BE2C (cell line): ENCODE data around the gene TCEA2.

Experiments
- DNase-seq: peaks from one replicate; pipeline ENCODE4 v3.0.0-alpha.2; 2020
- H3K27me3 ChIP-seq: fragments of 250-450 bp; sonication (Bioruptor Pico); 2 replicates; pipeline ENCODE4 v1.5.1; 2020; ENCODE audit warnings: mild to moderate bottlenecking
- H3K36me3 ChIP-seq: fragments of 250-450 bp; sonication (Bioruptor Pico); 2 replicates; pipeline ENCODE4 v1.5.1; 2020; ENCODE audit warnings: mild to moderate bottlenecking
- H3K4me1 ChIP-seq: fragments of 250-450 bp; sonication (Bioruptor Pico); 2 replicates; pipeline ENCODE4 v1.5.1; 2020
- H3K4me3 ChIP-seq: 2 replicates; pipeline ENCODE4 v1.5.1; 2011; ENCODE audit warnings: low read depth, low read length
- H3K9me3 ChIP-seq: fragments of 250-450 bp; sonication (Bioruptor Pico); 2 replicates; pipeline ENCODE4 v1.5.1; 2020
- CTCF ChIP-seq: IDR thresholded peaks from 2 replicates; pipeline ENCODE4 v1.5.1; 2012; ENCODE audit warnings: mild to moderate bottlenecking, low read depth, low read length

TCEA2 gene

GRCh38 chr20:64081624-64081964, 18.6 kb downstream of the TCEA2 start:
- DNase-seq, result no peak
- Histone ChIP-seq H3K4me1 (peaks cover 9% of the 10 kb centered on the region), H3K9me3 (no peaks in the 10 kb centered on the region), H3K36me3 (no peaks in the 10 kb centered on the region), H3K27me3 (no peaks in the 10 kb centered on the region), H3K4me3 (no peak overlapping the region)
- TF ChIP-seq CTCF, result no peak

DNA sequence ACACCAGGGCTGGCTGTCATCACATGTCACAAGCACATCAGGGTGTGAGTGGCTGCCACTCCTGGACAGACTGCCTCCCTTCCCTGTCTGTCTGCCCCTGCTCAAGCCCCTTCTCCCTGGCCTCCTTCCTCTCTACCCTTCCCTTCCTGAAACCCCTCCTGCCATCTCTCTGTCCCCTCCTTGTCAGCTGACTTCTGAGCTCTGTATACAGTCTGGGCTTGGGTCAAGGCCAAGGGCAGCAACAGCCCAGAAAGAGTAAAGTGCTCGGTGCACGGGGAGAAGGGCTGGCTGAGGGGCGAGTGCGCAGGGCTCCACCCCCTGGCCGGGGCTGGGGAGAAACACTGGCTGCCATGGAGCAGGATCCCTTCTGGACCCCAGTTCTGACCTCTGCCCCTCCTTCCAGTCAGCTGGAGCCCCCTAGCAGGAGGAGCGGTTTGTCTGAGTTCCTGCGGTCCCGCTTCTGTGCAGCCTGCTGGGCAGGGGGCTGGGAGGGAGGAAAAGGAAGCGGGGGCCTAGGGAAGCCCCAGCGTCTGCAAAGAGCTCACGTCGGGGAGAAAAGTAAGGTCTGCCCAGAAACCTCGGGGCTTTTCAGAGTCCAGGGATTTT, 19.2 kb downstream of the TCEA2 start:
- no peak for DNase-seq
- H3K9me3 ChIP-seq, result no peaks in the 10 kb centered on the region
- H3K36me3 ChIP-seq, result no peaks in the 10 kb centered on the region
- H3K4me3 ChIP-seq, result no peak overlapping the region
- no peaks in the 10 kb centered on the region for H3K27me3 ChIP-seq
- TF ChIP-seq CTCF, result no peak
- peaks cover 9% of the 10 kb centered on the region for H3K4me1 ChIP-seq

DNA sequence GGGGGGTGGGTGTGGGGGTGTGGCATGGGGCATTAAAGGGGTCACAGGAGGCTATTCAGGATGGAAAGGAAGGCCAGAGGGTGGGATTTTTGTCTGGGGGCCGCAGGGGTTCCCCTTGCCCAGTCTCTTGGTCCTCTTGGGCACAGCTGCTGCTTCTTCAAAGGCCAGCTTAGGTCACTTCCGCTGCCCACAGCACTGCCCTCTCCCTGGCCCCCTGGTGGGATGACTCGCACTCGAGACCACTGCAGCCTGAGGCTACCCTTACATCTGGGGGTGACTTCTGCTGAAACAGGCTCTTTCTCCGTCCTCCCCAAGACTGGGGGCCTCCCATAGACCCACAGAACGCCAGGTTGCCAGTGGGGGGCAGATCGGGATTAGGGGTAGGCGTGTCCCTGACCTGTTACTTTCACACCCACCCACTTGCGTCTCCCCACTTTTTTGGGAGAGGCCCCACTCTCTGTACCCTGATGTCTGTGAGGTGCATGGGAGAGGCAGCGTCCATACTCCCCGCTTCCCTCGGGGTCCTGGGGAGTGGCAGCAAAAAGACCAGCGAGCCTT, 19.9 kb downstream of the TCEA2 start:
- H3K36me3 ChIP-seq, result no peaks in the 10 kb centered on the region
- no peaks in the 10 kb centered on the region for H3K27me3 ChIP-seq
- no peak for TF ChIP-seq CTCF
- H3K4me1 ChIP-seq, result peaks cover 9% of the 10 kb centered on the region
- no peaks in the 10 kb centered on the region for H3K9me3 ChIP-seq
- peak overlapping the region; percentile 63 for H3K4me3 ChIP-seq
- no peak for DNase-seq

- peak overlapping the region; percentile 63 for H3K4me3 ChIP-seq
- DNase-seq, result peak; percentile 94
- TF ChIP-seq CTCF, result peak; percentile 63
- H3K36me3 ChIP-seq, result no peaks in the 10 kb centered on the region
- H3K27me3 ChIP-seq, result no peaks in the 10 kb centered on the region
- H3K9me3 ChIP-seq, result no peaks in the 10 kb centered on the region
- peaks cover 9% of the 10 kb centered on the region for H3K4me1 ChIP-seq
These were observed 20.4 kb downstream of the TCEA2 start for GRCh38 chr20:64083378-64083803.

DNA sequence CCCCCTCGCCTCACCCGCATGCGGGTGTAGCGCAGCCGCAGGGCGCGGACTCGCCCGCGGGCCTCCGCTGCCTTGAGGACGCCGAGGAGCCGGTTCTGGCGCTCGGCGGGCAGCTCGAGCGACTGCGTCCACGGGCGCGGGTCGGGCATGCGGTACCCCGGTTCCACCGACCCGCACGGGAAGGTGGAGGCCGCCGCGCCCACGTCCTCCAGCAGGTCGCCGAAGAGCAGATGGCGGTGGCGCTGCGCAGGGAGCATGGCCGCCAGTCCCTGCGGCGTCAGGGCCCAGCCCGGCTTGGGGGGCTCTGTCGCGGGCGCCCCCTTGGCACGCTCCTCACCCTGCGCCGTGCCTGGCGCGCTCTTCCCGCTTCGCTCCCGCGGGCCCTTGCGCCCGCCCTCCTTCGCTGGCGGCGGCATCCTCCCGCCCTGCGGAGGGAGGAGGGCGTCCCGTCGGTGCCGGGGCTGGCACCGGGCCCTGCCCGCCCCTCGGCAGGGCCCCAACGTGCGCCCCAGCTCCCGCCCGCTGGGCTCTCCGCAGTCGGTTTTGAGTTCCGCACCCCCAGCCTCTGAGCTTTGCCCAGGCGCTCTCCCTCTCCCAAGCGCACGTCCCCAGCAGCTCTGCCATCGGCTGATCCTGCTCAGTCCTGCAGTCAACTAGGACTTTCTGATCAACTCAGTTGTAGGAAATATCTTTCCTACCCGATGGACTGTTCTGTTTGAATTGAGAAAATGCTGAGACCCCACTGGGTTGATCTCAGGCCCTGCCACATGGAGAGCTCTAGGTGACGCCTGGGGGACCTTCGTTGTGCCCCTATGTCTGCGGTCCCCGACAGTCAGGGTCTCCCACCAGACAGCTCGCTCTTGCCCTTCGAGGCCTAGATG, 21.0 kb downstream of the TCEA2 start, which contains the start of gene LKAAEAR1:
Gene LKAAEAR1 (minus strand): TSS at position 595 of the 881 bp plus-strand sequence. CDS start 179 bp downstream, at position 416.
- DNase-seq, result no peak
- Histone ChIP-seq H3K4me3 (peak within 1 kb of the TSS; percentile 63), H3K9me3 (no peaks in the 10 kb centered on the region), H3K36me3 (no peaks in the 10 kb centered on the region), H3K4me1 (peaks cover 9% of the 10 kb centered on the region), H3K27me3 (no peaks in the 10 kb centered on the region)
- no peak for TF ChIP-seq CTCF
